ENCODE results near the gene CYP4F8.

DNA sequence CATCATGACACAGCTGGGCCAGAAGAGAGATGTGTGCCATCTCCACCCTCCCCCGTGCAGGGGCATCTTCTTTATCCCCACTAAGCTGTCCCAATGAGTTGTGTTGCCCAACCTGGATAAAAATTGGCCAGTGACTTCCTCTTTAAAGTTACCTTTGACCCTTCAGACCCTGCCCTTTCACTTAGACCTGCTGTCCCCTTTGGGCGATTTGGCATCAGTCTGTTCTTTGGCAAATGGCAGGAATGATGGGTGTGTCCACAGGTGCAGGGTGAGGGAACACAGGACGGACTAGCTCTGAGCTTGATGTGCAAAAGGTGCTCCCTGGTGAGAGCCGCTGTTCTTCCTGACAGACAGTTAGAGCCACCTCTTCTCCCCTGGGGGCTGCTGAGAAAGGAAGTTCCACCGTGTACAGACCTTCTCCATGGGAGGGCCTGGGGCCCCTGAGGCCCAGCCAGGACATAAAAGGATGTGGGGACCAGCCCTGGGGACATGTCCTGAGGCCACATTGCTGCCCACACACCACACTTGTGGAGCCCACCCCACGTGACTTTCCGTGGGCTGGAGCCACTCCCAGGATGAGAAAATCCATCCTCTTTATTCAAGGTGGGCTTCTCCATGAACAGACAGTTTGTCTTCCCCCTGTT lies 1.7 kb downstream of the CYP4F8 start:
- TF ChIP-seq MAFK (IDR thresholded peaks at IDR 0.05; ENCODE audit: low read length) = no peak
- TF ChIP-seq, protein P1, sequence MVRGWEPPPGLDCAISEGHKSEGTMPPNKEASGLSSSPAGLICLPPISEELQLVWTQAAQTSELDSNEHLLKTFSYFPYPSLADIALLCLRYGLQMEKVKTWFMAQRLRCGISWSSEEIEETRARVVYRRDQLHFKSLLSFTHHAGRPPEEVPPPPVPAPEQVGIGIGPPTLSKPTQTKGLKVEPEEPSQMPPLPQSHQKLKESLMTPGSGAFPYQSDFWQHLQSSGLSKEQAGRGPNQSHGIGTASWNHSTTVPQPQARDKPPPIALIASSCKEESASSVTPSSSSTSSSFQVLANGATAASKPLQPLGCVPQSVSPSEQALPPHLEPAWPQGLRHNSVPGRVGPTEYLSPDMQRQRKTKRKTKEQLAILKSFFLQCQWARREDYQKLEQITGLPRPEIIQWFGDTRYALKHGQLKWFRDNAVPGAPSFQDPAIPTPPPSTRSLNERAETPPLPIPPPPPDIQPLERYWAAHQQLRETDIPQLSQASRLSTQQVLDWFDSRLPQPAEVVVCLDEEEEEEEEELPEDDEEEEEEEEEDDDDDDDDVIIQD (CRISPR knock-in tag; IDR thresholded peaks at IDR 0.05) = no peak
- no peak for TF ChIP-seq RBM22 (IDR thresholded peaks at IDR 0.05; ENCODE audit: low read depth, low read length, poor library complexity, severe bottlenecking)
- no peak for TF ChIP-seq FOXM1 (IDR thresholded peaks at IDR 0.05; ENCODE audit: low read depth)
- no peak for TF ChIP-seq FOXM1 (CRISPR knock-in tag; IDR thresholded peaks at IDR 0.05; ENCODE audit: low read depth)
- TF ChIP-seq, protein P2, sequence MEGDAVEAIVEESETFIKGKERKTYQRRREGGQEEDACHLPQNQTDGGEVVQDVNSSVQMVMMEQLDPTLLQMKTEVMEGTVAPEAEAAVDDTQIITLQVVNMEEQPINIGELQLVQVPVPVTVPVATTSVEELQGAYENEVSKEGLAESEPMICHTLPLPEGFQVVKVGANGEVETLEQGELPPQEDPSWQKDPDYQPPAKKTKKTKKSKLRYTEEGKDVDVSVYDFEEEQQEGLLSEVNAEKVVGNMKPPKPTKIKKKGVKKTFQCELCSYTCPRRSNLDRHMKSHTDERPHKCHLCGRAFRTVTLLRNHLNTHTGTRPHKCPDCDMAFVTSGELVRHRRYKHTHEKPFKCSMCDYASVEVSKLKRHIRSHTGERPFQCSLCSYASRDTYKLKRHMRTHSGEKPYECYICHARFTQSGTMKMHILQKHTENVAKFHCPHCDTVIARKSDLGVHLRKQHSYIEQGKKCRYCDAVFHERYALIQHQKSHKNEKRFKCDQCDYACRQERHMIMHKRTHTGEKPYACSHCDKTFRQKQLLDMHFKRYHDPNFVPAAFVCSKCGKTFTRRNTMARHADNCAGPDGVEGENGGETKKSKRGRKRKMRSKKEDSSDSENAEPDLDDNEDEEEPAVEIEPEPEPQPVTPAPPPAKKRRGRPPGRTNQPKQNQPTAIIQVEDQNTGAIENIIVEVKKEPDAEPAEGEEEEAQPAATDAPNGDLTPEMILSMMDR (IDR thresholded peaks at IDR 0.05 in 2 of 3, conservative IDR thresholded peaks at IDR 0.05 in 1 of 3; ENCODE audit: insufficient read depth in 2 of 3, low read depth in 1 of 3, low read length in 3 of 3) = no peak
- TF ChIP-seq, protein P3, sequence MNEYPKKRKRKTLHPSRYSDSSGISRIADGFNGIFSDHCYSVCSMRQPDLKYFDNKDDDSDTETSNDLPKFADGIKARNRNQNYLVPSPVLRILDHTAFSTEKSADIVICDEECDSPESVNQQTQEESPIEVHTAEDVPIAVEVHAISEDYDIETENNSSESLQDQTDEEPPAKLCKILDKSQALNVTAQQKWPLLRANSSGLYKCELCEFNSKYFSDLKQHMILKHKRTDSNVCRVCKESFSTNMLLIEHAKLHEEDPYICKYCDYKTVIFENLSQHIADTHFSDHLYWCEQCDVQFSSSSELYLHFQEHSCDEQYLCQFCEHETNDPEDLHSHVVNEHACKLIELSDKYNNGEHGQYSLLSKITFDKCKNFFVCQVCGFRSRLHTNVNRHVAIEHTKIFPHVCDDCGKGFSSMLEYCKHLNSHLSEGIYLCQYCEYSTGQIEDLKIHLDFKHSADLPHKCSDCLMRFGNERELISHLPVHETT (CRISPR knock-in tag; conservative IDR thresholded peaks at IDR 0.05 in 1 of 2, IDR thresholded peaks at IDR 0.05 in 1 of 2) = no peak
- TF ChIP-seq KDM1A (IDR thresholded peaks at IDR 0.05) = no peak
- TF ChIP-seq, protein P4, sequence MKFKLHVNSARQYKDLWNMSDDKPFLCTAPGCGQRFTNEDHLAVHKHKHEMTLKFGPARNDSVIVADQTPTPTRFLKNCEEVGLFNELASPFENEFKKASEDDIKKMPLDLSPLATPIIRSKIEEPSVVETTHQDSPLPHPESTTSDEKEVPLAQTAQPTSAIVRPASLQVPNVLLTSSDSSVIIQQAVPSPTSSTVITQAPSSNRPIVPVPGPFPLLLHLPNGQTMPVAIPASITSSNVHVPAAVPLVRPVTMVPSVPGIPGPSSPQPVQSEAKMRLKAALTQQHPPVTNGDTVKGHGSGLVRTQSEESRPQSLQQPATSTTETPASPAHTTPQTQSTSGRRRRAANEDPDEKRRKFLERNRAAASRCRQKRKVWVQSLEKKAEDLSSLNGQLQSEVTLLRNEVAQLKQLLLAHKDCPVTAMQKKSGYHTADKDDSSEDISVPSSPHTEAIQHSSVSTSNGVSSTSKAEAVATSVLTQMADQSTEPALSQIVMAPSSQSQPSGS (CRISPR knock-in tag; IDR thresholded peaks at IDR 0.05) = no peak
